ENCODE data around the gene DRC3.

The DRC3 gene

GRCh38 chr17:18020971-18021370 lies 48.3 kb downstream of the DRC3 start:
- DNase-seq (ENCODE audit: low read depth in 2 of 2, low spot score in 1 of 2): no peak

- no peak for DNase-seq (ENCODE audit: low read depth in 2 of 2, low spot score in 1 of 2)
Measured at GRCh38 chr17:18021372-18021771, 48.7 kb downstream of the DRC3 start.

- no peak for DNase-seq (ENCODE audit: low read depth in 2 of 2, low spot score in 1 of 2)
Measured at GRCh38 chr17:18025241-18025944, 52.7 kb downstream of the DRC3 start.

GRCh38 chr17:18025945-18026776 lies 53.5 kb downstream of the DRC3 start:
- no peak for DNase-seq (ENCODE audit: low read depth in 2 of 2, low spot score in 1 of 2)

GRCh38 chr17:18027280-18027679 lies 54.6 kb downstream of the DRC3 start:
- no peak for DNase-seq (ENCODE audit: low read depth in 2 of 2, low spot score in 1 of 2)

- no peak for DNase-seq (ENCODE audit: low read depth in 2 of 2, low spot score in 1 of 2)
Measured at GRCh38 chr17:18028114-18028951, 55.7 kb downstream of the DRC3 start.

- DNase-seq (ENCODE audit: low read depth in 2 of 2, low spot score in 1 of 2): no peak
Measured at GRCh38 chr17:18028952-18029540, 56.4 kb downstream of the DRC3 start.

- DNase-seq (ENCODE audit: low read depth in 2 of 2, low spot score in 1 of 2): no peak
Measured at GRCh38 chr17:18031955-18032354, 59.3 kb downstream of the DRC3 start.

GRCh38 chr17:18033442-18034099 lies 60.9 kb downstream of the DRC3 start:
- no peak for DNase-seq (ENCODE audit: low read depth in 2 of 2, low spot score in 1 of 2)

GRCh38 chr17:18035704-18036103 lies 63.0 kb downstream of the DRC3 start:
- DNase-seq (ENCODE audit: low read depth in 2 of 2, low spot score in 1 of 2): no peak

- DNase-seq (ENCODE audit: low read depth in 2 of 2, low spot score in 1 of 2): no peak
Measured at GRCh38 chr17:18037486-18037885, 64.8 kb downstream of the DRC3 start.

- no peak for DNase-seq (ENCODE audit: low read depth in 2 of 2, low spot score in 1 of 2)
Measured at GRCh38 chr17:18038149-18038850, 65.6 kb downstream of the DRC3 start.

- peak; percentile 97 to 99 for DNase-seq (ENCODE audit: low read depth in 2 of 2, low spot score in 1 of 2)
Measured at GRCh38 chr17:18038861-18039534, 66.3 kb downstream of the DRC3 start, which contains the start of the genes ATPAF2 and GID4. Gene ATPAF2, minus strand, starts transcription at chr17:18039168. Its CDS starts 155 bp downstream, at chr17:18039013. Gene GID4, plus strand, starts transcription at chr17:18039408. Its CDS starts 57 bp downstream, at chr17:18039465.

- peak in 1 of 2 donors; percentile 21 for DNase-seq (ENCODE audit: low read depth in 2 of 2, low spot score in 1 of 2)
Measured at GRCh38 chr17:18039535-18040260, 67.0 kb downstream of the DRC3 start.

- no peak for DNase-seq (ENCODE audit: low read depth in 2 of 2, low spot score in 1 of 2)
Measured at GRCh38 chr17:18040261-18040858, 67.7 kb downstream of the DRC3 start.

GRCh38 chr17:18041776-18042175 lies 69.1 kb downstream of the DRC3 start:
- DNase-seq (ENCODE audit: low read depth in 2 of 2, low spot score in 1 of 2): no peak

- no peak for DNase-seq (ENCODE audit: low read depth in 2 of 2, low spot score in 1 of 2)
Measured at GRCh38 chr17:18042983-18043382, 70.3 kb downstream of the DRC3 start.

- DNase-seq (ENCODE audit: low read depth in 2 of 2, low spot score in 1 of 2): no peak
Measured at GRCh38 chr17:18043491-18043890, 70.8 kb downstream of the DRC3 start.

Data from stimulated activated CD8-positive, alpha-beta memory T cell treated with anti-CD3 and anti-CD28 coated beads, Interleukin-4, amount 100 ng/mL, for 1 hour (primary cell).